Ectodermal cell (in vitro differentiated cells): ENCODE results near the gene UBE2S.
"Not testable (repeated sequence)": the region's sequence is repeated elsewhere in the genome, so short reads cannot be mapped to it uniquely, and the experiment has no call there.

Source experiments
- H3K27ac ChIP-seq: 2 replicates; pipeline ENCODE4 v1.7.0; 2013; ENCODE audit warnings: mild to moderate bottlenecking, low read depth, low read length; ENCODE audit not compliant: insufficient read depth, poor library complexity, severe bottlenecking
- H3K27me3 ChIP-seq: 2 replicates; pipeline ENCODE4 v1.7.0; 2013; ENCODE audit warnings: mild to moderate bottlenecking, low read length; ENCODE audit not compliant: insufficient read depth, control insufficient read depth, poor library complexity, severe bottlenecking
- H3K36me3 ChIP-seq: one replicate; pipeline ENCODE4 v1.7.0; 2013; ENCODE audit warnings: low read length; ENCODE audit not compliant: control insufficient read depth, insufficient read depth
- H3K4me1 ChIP-seq: one replicate; pipeline ENCODE4 v1.7.0; 2013; ENCODE audit warnings: low read length; ENCODE audit not compliant: control insufficient read depth, insufficient read depth
- H3K4me3 ChIP-seq: 2 replicates; pipeline ENCODE4 v1.7.0; 2013; ENCODE audit warnings: low read depth, low read length, control low read depth; ENCODE audit not compliant: insufficient read depth
- H3K9me3 ChIP-seq: 2 replicates; pipeline ENCODE4 v1.7.0; 2013; ENCODE audit warnings: mild to moderate bottlenecking, low read length, moderate library complexity; ENCODE audit not compliant: control insufficient read depth
- WGBS, 2 experiments: methylation state at CpG; one replicate each; pipeline ENCODE4 v1.1.7; 2013; ENCODE audit warnings: missing lambda C conversion rate in 2 of 2; 5-methylcytosine and 5-hydroxymethylcytosine counted together

UBE2S gene

DNA sequence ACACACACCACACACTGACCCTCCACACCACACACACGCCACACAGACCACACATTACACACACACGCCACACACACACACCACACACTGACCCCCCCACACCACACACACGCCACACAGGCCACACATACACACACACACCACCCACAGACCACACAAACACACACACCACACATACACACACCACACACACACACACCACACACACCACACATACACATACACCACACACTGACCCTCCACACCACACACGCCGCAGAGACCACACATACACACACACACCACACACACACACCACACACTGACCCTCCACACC, 40.5 kb upstream of the UBE2S start:
- H3K27me3 ChIP-seq, result peaks cover 96% of the 10 kb centered on the region
- not testable (repeated sequence) for H3K27ac ChIP-seq, H3K9me3 ChIP-seq, H3K36me3 ChIP-seq, H3K4me3 ChIP-seq, H3K4me1 ChIP-seq
- 82 to 92% methylated on average over 5 of the region's 5 CpGs for WGBS, 2 experiments

DNA sequence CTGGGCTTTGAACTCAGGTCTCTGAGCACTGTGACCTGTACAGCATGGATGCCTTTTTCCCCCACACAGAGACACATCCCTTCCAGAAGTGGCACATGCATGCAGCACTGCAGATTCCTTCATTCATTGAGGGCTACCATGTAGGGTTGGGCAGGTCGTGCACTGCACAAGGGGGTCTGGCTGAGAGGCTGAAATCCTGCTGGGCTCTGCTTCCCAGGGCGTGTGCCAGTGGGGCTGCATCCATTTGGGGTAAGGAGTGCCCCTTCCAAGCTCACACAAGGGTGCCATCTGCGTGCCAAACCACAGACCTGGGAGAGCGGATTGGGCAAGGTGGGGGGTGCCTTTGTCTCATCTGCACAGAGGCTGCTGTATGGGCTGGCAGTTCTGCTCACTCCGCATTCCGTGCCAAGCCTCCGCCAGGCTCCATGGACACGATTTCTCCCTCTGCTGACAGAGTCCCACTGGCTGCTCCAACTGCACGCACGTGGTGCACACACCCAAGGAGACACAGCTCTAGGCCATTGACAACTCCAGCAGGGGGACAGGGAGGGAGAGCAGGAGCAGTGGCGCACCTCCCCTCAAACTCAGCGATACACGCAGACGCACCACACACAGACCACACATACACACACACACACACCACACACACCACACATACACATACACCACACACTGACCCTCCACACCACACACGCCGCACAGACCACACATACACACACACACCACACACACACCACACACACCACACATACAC, 40.0 kb upstream of the UBE2S start:
- Histone ChIP-seq H3K27me3 (peaks cover 100% of the 10 kb centered on the region), H3K4me3 (no peak overlapping the region), H3K27ac (no peak overlapping the region), H3K4me1 (peaks cover 7% of the 10 kb centered on the region), H3K36me3 (no peaks in the 10 kb centered on the region), H3K9me3 (no peaks in the 10 kb centered on the region)
- WGBS, 2 experiments, result 39 to 43% methylated on average over 16 of the region's 16 CpGs

DNA sequence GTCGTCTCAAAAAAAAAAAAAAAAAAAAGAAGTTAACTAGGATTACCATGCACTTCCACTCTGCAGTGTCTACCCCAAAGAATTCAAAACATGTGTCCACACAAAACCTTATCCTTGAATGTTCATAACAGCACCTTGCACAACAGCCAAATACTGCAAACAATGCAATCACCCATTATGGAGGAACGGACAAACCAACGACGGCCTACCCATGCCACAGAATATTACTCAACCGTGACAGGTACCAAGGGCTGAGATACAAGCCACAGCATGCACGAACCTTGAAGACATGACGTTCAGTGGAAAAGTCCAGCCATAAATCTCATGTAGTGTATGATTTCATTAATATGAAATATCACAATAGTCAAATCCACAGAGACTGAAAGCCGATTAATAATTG, 38.5 kb upstream of the UBE2S start:
- WGBS, 2 experiments, result 83 to 88% methylated on average over 8 of the region's 8 CpGs
- H3K4me1 ChIP-seq, result peaks cover 8% of the 10 kb centered on the region
- H3K36me3 ChIP-seq, result no peaks in the 10 kb centered on the region
- H3K4me3 ChIP-seq, result no peak overlapping the region
- H3K27ac ChIP-seq, result no peak overlapping the region
- peaks cover 100% of the 10 kb centered on the region for H3K27me3 ChIP-seq
- no peaks in the 10 kb centered on the region for H3K9me3 ChIP-seq

GRCh38 chr19:55444646-55445045, 37.1 kb upstream of the UBE2S start:
- 48 to 51% methylated on average over 11 of the region's 11 CpGs for WGBS, 2 experiments
- H3K27me3 ChIP-seq, result peaks cover 100% of the 10 kb centered on the region
- H3K4me3 ChIP-seq, result no peak overlapping the region
- H3K27ac ChIP-seq, result no peak overlapping the region
- H3K36me3 ChIP-seq, result no peaks in the 10 kb centered on the region
- H3K9me3 ChIP-seq, result no peaks in the 10 kb centered on the region
- peaks cover 19% of the 10 kb centered on the region for H3K4me1 ChIP-seq

- Histone ChIP-seq H3K36me3 (no peaks in the 10 kb centered on the region), H3K27ac (no peak overlapping the region), H3K27me3 (peaks cover 100% of the 10 kb centered on the region), H3K4me1 (peaks cover 19% of the 10 kb centered on the region), H3K4me3 (no peak overlapping the region), H3K9me3 (no peaks in the 10 kb centered on the region)
- WGBS, 2 experiments, result 32 to 37% methylated on average over 18 of the region's 18 CpGs
Measured at GRCh38 chr19:55443824-55444480, 36.4 kb upstream of the UBE2S start.

GRCh38 chr19:55443045-55443823, 35.6 kb upstream of the UBE2S start, which contains the start of gene SHISA7:
Gene SHISA7 (minus strand): TSS chr19:55443300. CDS start chr19:55442863, 437 bp downstream.
- Histone ChIP-seq H3K36me3 (no peaks in the 10 kb centered on the region), H3K4me3 (no peak within 1 kb of the TSS), H3K4me1 (peaks cover 19% of the 10 kb centered on the region), H3K27me3 (peaks cover 100% of the 10 kb centered on the region), H3K9me3 (no peaks in the 10 kb centered on the region), H3K27ac (no peak within 1 kb of the TSS)
- 3% methylated on average over 43 of the region's 43 CpGs for WGBS, 2 experiments

DNA sequence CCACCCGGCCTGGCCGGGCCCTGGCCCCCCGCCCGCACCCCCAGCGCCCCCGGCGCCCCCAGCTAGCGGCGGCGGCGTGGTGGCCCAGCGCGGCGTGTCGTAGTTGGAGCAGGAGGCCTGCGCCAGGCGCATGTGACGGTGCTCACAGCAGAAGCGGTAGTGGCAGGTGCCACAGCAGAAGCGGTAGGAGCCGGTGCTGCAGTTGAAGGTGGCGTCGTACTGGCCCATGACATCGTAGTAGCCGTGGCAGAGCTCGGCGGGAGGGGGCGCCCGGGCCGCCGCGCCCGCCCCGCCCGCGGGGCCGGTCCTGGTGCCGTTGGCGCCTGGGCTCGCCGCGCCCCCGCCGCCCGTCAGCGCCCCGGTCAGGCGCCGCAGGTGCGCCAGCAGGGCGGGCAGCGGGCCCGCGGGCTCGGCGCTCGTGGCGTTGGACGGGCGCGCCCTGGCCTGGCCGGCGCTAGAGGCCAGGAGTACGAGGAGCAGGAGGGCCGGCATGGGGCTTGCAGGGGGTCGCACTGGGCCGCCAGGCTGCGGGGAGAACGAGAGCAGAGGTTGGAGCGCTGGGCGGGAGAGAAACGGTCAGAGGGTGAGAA, 34.9 kb upstream of the UBE2S start:
- Histone ChIP-seq H3K27ac (no peak overlapping the region), H3K4me1 (peaks cover 19% of the 10 kb centered on the region), H3K36me3 (no peaks in the 10 kb centered on the region), H3K9me3 (no peaks in the 10 kb centered on the region), H3K27me3 (peaks cover 99% of the 10 kb centered on the region), H3K4me3 (no peak overlapping the region)
- WGBS, 2 experiments, result 1 to 2% methylated on average over 72 of the region's 72 CpGs

- WGBS, 2 experiments, result 3 to 4% methylated on average over 39 of the region's 39 CpGs
- Histone ChIP-seq H3K27ac (no peak overlapping the region), H3K4me1 (peaks cover 19% of the 10 kb centered on the region), H3K9me3 (no peaks in the 10 kb centered on the region), H3K4me3 (no peak overlapping the region), H3K36me3 (no peaks in the 10 kb centered on the region), H3K27me3 (peaks cover 93% of the 10 kb centered on the region)
Measured at GRCh38 chr19:55441692-55442321, 34.2 kb upstream of the UBE2S start.

DNA sequence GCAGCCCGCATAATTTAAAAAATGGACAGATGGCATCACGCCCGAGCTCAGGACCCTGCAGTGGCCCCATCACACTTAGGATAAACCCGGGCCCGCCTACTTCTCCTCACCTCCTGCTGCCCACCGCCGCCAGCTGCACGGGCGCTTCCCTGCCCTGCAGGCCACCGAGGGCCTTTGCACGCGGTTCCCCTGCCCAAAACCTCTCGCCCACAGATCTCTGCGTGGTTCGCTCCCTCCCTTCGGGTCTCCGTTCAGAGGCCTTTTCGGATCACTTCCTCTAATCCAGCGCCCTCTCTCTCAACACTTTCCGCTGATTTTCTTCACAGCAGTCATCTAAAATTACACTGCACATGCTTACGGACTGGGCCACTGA, 33.7 kb upstream of the UBE2S start:
- 9 to 10% methylated on average over 21 of the region's 21 CpGs for WGBS, 2 experiments
- Histone ChIP-seq H3K9me3 (no peaks in the 10 kb centered on the region), H3K27ac (no peak overlapping the region), H3K4me1 (peaks cover 19% of the 10 kb centered on the region), H3K4me3 (no peak overlapping the region), H3K36me3 (no peaks in the 10 kb centered on the region), H3K27me3 (peaks cover 87% of the 10 kb centered on the region)
